GM19193 (cell line): ENCODE results near the gene SULT2B1.

Source experiments
- POLR2A ChIP-seq: IDR thresholded peaks from 4 replicates; pipeline ENCODE4 v1.6.1; 2011; ENCODE audit not compliant: insufficient read depth, insufficient read length; ENCODE audit errors: extremely low read depth

The SULT2B1 gene

GRCh38 chr19:48582168-48582567, 30.2 kb downstream of the SULT2B1 start:
- TF ChIP-seq POLR2A = no peak

GRCh38 chr19:48587387-48587786, 35.4 kb downstream of the SULT2B1 start:
- no peak for TF ChIP-seq POLR2A

- no peak for TF ChIP-seq POLR2A
Measured at GRCh38 chr19:48588670-48589401, 36.9 kb downstream of the SULT2B1 start.

- TF ChIP-seq POLR2A = no peak
Measured at GRCh38 chr19:48591021-48591420, 39.0 kb downstream of the SULT2B1 start.

GRCh38 chr19:48595171-48595570, 43.2 kb downstream of the SULT2B1 start:
- no peak for TF ChIP-seq POLR2A

- TF ChIP-seq POLR2A = no peak
Measured at GRCh38 chr19:48595833-48596232, 43.9 kb downstream of the SULT2B1 start.

- TF ChIP-seq POLR2A = no peak
Measured at GRCh38 chr19:48596237-48596636, 44.3 kb downstream of the SULT2B1 start.

- no peak for TF ChIP-seq POLR2A
Measured at GRCh38 chr19:48596679-48597465, 44.9 kb downstream of the SULT2B1 start.

GRCh38 chr19:48598996-48599700, 47.2 kb downstream of the SULT2B1 start:
- TF ChIP-seq POLR2A = no peak

GRCh38 chr19:48600679-48601417, 48.9 kb downstream of the SULT2B1 start:
- no peak for TF ChIP-seq POLR2A

GRCh38 chr19:48603001-48603400, 51.0 kb downstream of the SULT2B1 start:
- TF ChIP-seq POLR2A = no peak

GRCh38 chr19:48603449-48603848, 51.5 kb downstream of the SULT2B1 start:
- no peak for TF ChIP-seq POLR2A

GRCh38 chr19:48603850-48604249, 51.9 kb downstream of the SULT2B1 start:
- TF ChIP-seq POLR2A = no peak

GRCh38 chr19:48606463-48607358, 54.7 kb downstream of the SULT2B1 start, which contains the start of gene SPACA4:
TSS of gene SPACA4 (plus strand) at chr19:48606742. CDS start at chr19:48606979, 237 bp downstream.
- TF ChIP-seq POLR2A = no peak

- TF ChIP-seq POLR2A = no peak
Measured at GRCh38 chr19:48607359-48607755, 55.4 kb downstream of the SULT2B1 start.
